K562 (cell line): Measurements from ENCODE around the gene BMP6. TPM values are rescaled to one million over a fixed set of nuclear protein-coding genes. Genes with fewer than 3 reads are reported as not detected.
"Not testable (repeated sequence)": the region's sequence is repeated elsewhere in the genome, so short reads cannot be mapped to it uniquely, and the experiment has no call there.

ENCODE experiments used
- ATAC-seq: fragments of 200-7000 bp; cut with Tn5 transposase; 3 replicates; pipeline ENCODE4 v1.9.1; 2020; ENCODE audit warnings: moderate library complexity
- BruUV-seq: library from RNA; stranded (reverse); fragments of 400-500 nt; replicated peaks from 2 replicates; lab custom pipeline; 2021; lab: Mats Ljungman, UMichigan
- CTCF ChIA-PET: fragments of 300-600 bp; formaldehyde crosslinking; extraction: SDS; loops from one replicate; lab custom pipeline; 2021; ENCODE audit warnings: low intra/inter-chr PET ratio; lab: Yijun Ruan, JAX
- POLR2A ChIA-PET: fragments of 300-600, 350-650 bp; sonication (Branson Sonifier 250); formaldehyde crosslinking; extraction: SDS; loops from one replicate; lab custom pipeline; 2021; ENCODE audit warnings: antibody characterized with exemption, inconsistent platforms; lab: Yijun Ruan, JAX
- DNase-seq, 4 experiments: peaks; one replicate each; pipeline versions ENCODE4 v3.0.0 to v3.0.0-alpha.2; 2011 to 2018; ENCODE audit warnings: low spot score in 3 of 4, mixed read lengths in 3 of 4; ENCODE audit errors: extremely low read depth in 1 of 4
- FAIRE-seq: peaks from 2 replicates; lab custom pipeline; 2011; peaks lifted over from hg19 to GRCh38; lab: Jason Lieb, UNC
- H2AFZ ChIP-seq: 2 replicates; pipeline ENCODE4 v1.6.0; 2011; ENCODE audit warnings: low read depth, low read length, control low read depth, inconsistent platforms
- H3K27ac ChIP-seq: fragments of 200-600 bp; 3 replicates; pipeline ENCODE4 v1.8.0; 2011; ENCODE audit warnings: low read depth, mild to moderate bottlenecking, control low read depth, inconsistent platforms, low read length, moderate library complexity, mixed read lengths; ENCODE audit errors: extremely low read depth
- H3K27me3 ChIP-seq, 2 experiments: fragments of 300-600 bp in 1 of 2; 2 replicates in 1 of 2; 3 replicates in 1 of 2; pipeline versions ENCODE4 v1.6.0 to v1.8.0; 2011; ENCODE audit warnings: inconsistent platforms in 2 of 2, low read length in 2 of 2, mild to moderate bottlenecking in 1 of 2, mixed read lengths in 1 of 2, moderate library complexity in 1 of 2; ENCODE audit not compliant: control insufficient read depth in 2 of 2, insufficient read depth in 2 of 2
- H3K36me3 ChIP-seq: fragments of 300-600 bp; 3 replicates; pipeline ENCODE4 v1.8.0; 2011; ENCODE audit warnings: mild to moderate bottlenecking, low read length, inconsistent platforms; ENCODE audit not compliant: control insufficient read depth, insufficient read depth
- H3K4me1 ChIP-seq, 2 experiments: fragments of 200-600 bp in 1 of 2; replicated peaks in 1 of 2; 2 replicates in 1 of 2; 3 replicates in 1 of 2; pipeline versions ENCODE4 v1.5.1 to v1.8.0; 2011; ENCODE audit warnings: inconsistent platforms in 2 of 2, low read length in 2 of 2, mild to moderate bottlenecking in 1 of 2, mixed read lengths in 1 of 2, moderate library complexity in 1 of 2; ENCODE audit not compliant: control insufficient read depth in 2 of 2, insufficient read depth in 2 of 2
- H3K4me2 ChIP-seq: 2 replicates; pipeline ENCODE4 v1.6.1; 2011; ENCODE audit warnings: low read length, control low read depth, inconsistent platforms, mixed read lengths; ENCODE audit not compliant: insufficient read depth
- H3K4me3 ChIP-seq: fragments of 200-600 bp; sonication (generic), shearing (Covaris generic); 2 replicates; pipeline ENCODE4 v1.5.1; 2016; ENCODE audit warnings: control low read depth, inconsistent platforms
- H3K79me2 ChIP-seq: fragments of 200-600 bp; 3 replicates; pipeline ENCODE4 v1.8.0; 2011; ENCODE audit warnings: low read length, inconsistent platforms; ENCODE audit not compliant: control insufficient read depth, insufficient read depth
- H3K9ac ChIP-seq, 2 experiments: 2 replicates each; pipeline versions ENCODE4 v1.6.0 to v1.6.1; 2011; ENCODE audit warnings: low read depth in 2 of 2, low read length in 2 of 2, control low read depth in 1 of 2, inconsistent platforms in 1 of 2, mild to moderate bottlenecking in 1 of 2, mixed read lengths in 1 of 2; ENCODE audit not compliant: insufficient read depth in 1 of 2
- H3K9me1 ChIP-seq: one replicate; pipeline ENCODE4 v1.6.0; 2011; ENCODE audit warnings: inconsistent platforms, mild to moderate bottlenecking, low read length, moderate library complexity; ENCODE audit not compliant: control insufficient read depth, insufficient read depth
- H3K9me3 ChIP-seq: replicated peaks from 2 replicates; pipeline ENCODE4 v1.5.1; 2011; ENCODE audit warnings: low read depth, low read length, inconsistent platforms; ENCODE audit not compliant: control insufficient read depth, insufficient read depth
- H4K20me1 ChIP-seq: replicated peaks from 2 replicates; pipeline ENCODE4 v1.6.1; 2011; ENCODE audit warnings: low read length, inconsistent platforms, mixed read lengths; ENCODE audit not compliant: control insufficient read depth, insufficient read depth
- ZNF143 ChIP-seq: sonication (generic); formaldehyde crosslinking; IDR thresholded peaks from 2 replicates; pipeline ENCODE4 v1.9.0; 2022; ENCODE audit warnings: mild to moderate bottlenecking, missing genetic modification reagents
- ZNF232 ChIP-seq: sonication (generic); formaldehyde crosslinking; IDR thresholded peaks from 2 replicates; pipeline ENCODE4 v1.8.0; 2022; ENCODE audit warnings: mild to moderate bottlenecking, missing genetic modification reagents
- ZNF431 ChIP-seq: sonication (generic); formaldehyde crosslinking; IDR thresholded peaks from 2 replicates; pipeline ENCODE4 v1.8.0; 2022; ENCODE audit warnings: mild to moderate bottlenecking, missing genetic modification reagents
- ZNF77 ChIP-seq: fragments of 250-450 bp; sonication (Bioruptor Pico); IDR thresholded peaks from 2 replicates; pipeline ENCODE4 v1.5.0; 2020
- WGBS: fragments of 100-300 bp; shearing (Covaris generic); methylation state at CpG from one replicate; pipeline ENCODE4 v1.1.6; 2016; ENCODE audit warnings: low coverage, mixed read lengths; ENCODE audit not compliant: insufficient coverage; ENCODE audit errors: missing lambda C conversion rate; 5-methylcytosine and 5-hydroxymethylcytosine counted together
- in situ Hi-C: fragments of 300-500 bp; cut with MboI; formaldehyde crosslinking; loops from 4 replicates; pipeline ENCODE4 v1.15.0; 2018; ENCODE audit warnings: inconsistent platforms, mixed read lengths
- intact Hi-C: fragments of 100-400 bp; cut with micrococcal nuclease; formaldehyde crosslinking; loops from 2 replicates; pipeline ENCODE4 v1.14.2; 2022
- polyA plus RNA-seq, 8 experiments: library from polyadenylated mRNA; depleted of rRNA in 4 of 8; stranded (reverse) in 5 of 8; unstranded in 3 of 8; fragments of >200 nt; fragmentation: Nextera tagmentation in 2 of 8; fragmentation: Illumina TruSeq in 1 of 8; extraction: Ambion mirVana in 2 of 8; extraction: Trizol in 1 of 8; gene quantifications; 2 replicates each; pipeline versions ENCODE4 v1.2.1 to v1.2.3, GENCODE V29; 2011 to 2014; ENCODE audit warnings: inconsistent platforms in 1 of 8, missing spikeins in 1 of 8
- total RNA-seq, 7 experiments: library from RNA; depleted of rRNA in 6 of 7; stranded (reverse); fragments of >200 nt in 6 of 7; fragmentation: Illumina TruSeq in 2 of 7; extraction: Trizol in 2 of 7; gene quantifications; 2 replicates each; pipeline versions ENCODE4 v1.2.1 to v1.2.3, GENCODE V29; 2011 to 2021; ENCODE audit warnings: low replicate concordance in 1 of 7

The BMP6 gene
- total and polyA plus RNA-seq, 9 of the 15 experiments (the other 6 are each of a cell fraction or from before 2014, with no cell fraction given) = 0.01 to 0.13 (median 0.06) TPM; not detected in 3

DNA sequence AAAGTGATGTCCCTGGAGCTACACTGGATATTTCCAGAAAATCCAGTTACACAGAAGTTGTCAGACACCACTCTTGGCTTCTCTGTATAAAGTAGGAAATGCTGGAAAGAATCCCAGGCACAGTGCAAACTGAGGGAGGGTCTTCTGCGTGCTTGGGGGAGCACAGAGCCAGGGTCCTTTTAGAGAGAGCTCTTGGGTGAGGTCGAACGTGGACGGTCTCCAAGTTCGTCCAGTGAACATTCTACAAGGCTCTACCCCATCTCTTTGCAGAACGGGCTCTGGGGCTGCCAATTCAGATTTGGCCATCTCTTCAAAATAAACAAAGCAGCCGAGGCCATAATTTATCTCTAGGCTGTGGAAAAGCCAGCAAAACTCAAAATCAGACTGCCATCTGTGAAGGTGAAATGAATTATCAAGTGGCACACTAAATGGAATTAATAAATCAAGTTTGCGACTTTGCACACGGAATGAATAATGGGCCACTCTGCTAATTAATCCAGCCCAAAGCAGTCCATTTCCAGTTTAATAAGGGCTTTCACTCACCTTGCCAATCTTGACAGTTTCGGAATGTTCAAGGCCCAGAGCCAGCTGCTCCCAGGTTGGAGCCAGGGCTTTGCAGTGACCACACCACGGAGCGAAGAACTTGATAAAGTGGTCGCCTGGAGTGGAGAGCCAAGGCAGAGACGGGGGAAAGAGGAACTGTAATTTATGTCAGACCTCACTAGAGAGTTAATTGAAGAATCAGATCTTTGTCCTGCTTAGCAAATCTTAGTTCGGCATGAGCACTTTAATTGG is 165.4 kb downstream of the BMP6 start:
- no TSS peak for BruUV-seq
- Histone ChIP-seq H3K36me3 (peaks cover 99% of the 10 kb centered on the region), H3K79me2 (no peaks in the 10 kb centered on the region), H3K27ac (no peak overlapping the region), H3K4me1 (no peaks in the 10 kb centered on the region), H3K4me3 (no peak overlapping the region), H4K20me1 (no peaks in the 10 kb centered on the region; the same call in 1 of the 2 replicates), H3K4me2 (no peak overlapping the region), H3K9me3 (no peaks in the 10 kb centered on the region), H3K27me3 (no peaks in the 10 kb centered on the region), H3K9ac (no peak overlapping the region), H2AFZ (no peak overlapping the region), H3K9me1 (no peaks in the 10 kb centered on the region)
- in situ Hi-C loops (no loop called here), intact Hi-C loops (no loop called here)
- TF ChIP-seq ZNF77 (CRISPR knock-in tag) = no peak
- TF ChIP-seq ZNF232 (CRISPR knock-in tag) = no peak
- no peak for TF ChIP-seq ZNF143
- POLR2A ChIA-PET = interaction anchor here (2.5 kb wide), 1 partner anchor 9 kb away, joined by 13 read pairs; no protein-coding TSS in a partner anchor
- CTCF ChIA-PET = no interaction called here
- WGBS = 90% methylated on average over 15 of the region's 15 CpGs
- no peak for DNase-seq
- ATAC-seq = no peak
- FAIRE-seq = no peak

DNA sequence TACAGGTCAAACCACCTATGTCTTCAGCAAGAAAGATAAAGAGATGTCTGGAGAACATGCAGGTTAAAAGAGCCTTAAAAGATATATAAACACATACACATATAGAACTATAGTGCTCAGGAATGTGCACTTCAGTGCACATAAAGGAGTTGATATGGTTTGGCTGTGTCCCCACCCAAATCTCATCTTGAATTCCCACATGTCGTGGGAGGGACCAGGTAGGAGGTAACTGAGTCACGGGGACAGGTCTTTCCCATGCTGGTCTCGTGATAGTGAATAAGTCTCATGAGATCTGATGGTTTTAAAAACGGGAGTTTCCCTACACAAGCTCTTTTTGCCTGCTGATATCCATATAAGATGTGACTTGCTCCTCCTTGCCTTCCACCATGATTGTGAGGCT is 166.5 kb downstream of the BMP6 start:
- H3K4me3 ChIP-seq, ATAC-seq, H3K9me3 ChIP-seq, intact Hi-C loops, H3K79me2 ChIP-seq, H3K9me1 ChIP-seq, H3K4me1 ChIP-seq, H4K20me1 ChIP-seq, in situ Hi-C loops, H2AFZ ChIP-seq, DNase-seq, CTCF ChIA-PET, H3K27me3 ChIP-seq, H3K4me2 ChIP-seq, FAIRE-seq, BruUV-seq, H3K9ac ChIP-seq, H3K27ac ChIP-seq: not testable (repeated sequence)
- peak; percentile 88 for TF ChIP-seq ZNF431
- 90% methylated on average over 4 of the region's 4 CpGs for WGBS
- H3K36me3 ChIP-seq = peaks cover 99% of the 10 kb centered on the region
- POLR2A ChIA-PET = interaction anchor here (0.8 to 1.0 kb wide), 2 partner anchors 17 to 146 kb away, joined by 3 read pairs; no protein-coding TSS in a partner anchor
